HG03432 (cell line): ENCODE measurements around the gene MYO7B.

Source experiments
- ATAC-seq: cut with Tn5 transposase; IDR thresholded peaks from one replicate; pipeline ENCODE4 v1.9.1; 2021; ENCODE audit warnings: mild to moderate bottlenecking, moderate library complexity; ENCODE audit not compliant: unreplicated experiment

Gene MYO7B

GRCh38 chr2:127535422-127535901, at the start of gene MYO7B:
TSS of gene MYO7B (plus strand) at chr2:127535683. CDS start at chr2:127559723, 24,040 bp downstream.
- ATAC-seq = no peak

- no peak for ATAC-seq
These were observed 49.8 kb upstream of the MYO7B start for GRCh38 chr2:127485694-127486071.

DNA sequence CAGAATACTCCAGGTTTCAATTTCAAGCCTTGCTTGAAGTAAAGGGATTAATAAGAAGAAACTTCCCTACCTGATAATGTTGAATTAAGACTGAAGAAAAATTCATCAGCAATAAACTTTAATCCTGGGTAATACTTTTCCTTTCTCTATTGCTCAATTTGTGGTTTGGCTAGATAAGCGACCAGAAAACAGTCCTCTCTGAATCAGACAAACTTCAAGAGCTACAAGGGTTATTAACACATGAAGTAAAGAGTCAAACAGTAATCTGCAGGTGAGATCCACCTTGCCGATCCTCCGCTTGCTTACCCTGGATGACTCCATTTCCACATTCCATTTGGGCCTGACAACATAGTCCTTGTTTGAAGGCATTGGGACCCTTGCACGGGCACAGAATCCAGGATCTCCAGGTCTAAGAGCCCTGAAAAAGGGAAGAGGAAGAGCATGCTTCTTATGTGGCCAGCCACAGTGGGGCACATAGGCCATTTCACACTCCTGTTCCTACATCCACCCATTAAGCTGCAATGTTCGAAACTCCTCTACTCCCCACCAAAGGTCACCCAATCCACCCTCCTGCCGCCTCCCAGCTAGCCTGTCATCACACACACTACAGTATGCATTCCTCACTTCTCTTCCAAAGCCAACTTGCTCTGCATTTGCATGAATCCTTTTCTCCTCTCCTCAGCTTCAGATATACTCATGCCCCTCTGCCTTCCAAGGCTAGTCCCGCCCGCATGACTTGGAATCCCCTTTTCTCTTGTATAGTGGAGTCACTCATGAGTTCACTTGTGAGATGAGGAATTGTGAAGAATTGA, 49.0 kb upstream of the MYO7B start:
- ATAC-seq = no peak

- ATAC-seq = no peak
These were observed 45.2 kb upstream of the MYO7B start for GRCh38 chr2:127490283-127490682.

DNA sequence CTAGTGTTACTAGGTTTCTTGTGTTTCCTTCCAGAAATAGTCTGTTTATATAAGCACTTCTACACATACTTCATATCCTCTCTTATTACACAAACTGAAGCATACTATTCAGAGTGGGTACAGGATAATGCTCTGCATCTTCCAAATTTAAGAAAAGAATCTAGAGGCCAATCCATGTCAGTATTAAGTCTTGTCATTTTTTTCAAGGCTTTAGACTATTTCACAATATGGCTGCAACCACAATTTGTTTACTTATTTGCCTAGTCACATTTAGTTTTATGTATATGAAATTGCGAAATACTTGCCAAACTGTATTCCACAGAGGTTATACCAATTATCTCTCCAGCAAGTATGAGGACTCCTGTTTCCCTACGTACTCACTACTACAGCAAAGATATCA, 37.1 kb upstream of the MYO7B start:
- ATAC-seq = no peak

GRCh38 chr2:127503491-127503890, 32.0 kb upstream of the MYO7B start:
- ATAC-seq = no peak

- no peak for ATAC-seq
These were observed 30.7 kb upstream of the MYO7B start for GRCh38 chr2:127504552-127505430.

GRCh38 chr2:127506510-127506909, 29.0 kb upstream of the MYO7B start:
- no peak for ATAC-seq

DNA sequence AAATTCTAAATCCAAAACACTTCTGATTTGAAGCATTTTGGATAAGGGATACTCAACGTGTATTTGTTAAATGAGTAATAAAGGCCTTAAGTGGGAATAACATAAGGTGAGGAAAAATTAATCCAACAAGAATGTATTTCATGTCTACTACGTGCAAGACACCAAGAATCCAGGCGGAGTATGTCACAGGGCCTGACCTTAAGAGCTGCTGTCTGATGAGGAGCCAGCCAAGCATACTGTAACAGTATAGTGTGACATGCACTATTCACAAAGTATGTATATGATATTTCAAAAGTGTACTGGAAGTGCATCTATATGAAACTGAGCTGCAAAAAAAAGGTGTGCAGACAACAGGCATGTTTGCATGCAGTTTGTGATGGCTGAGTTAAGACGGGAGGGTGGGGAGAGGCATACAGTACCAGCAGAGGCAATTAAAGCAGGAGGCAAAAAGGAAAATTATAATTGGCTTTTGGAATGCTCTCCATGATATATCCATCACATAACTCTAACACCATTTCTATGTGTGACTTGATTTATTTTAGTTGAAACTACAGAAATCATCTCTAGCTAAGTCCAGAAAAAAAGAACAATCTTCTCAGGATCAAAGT, 27.4 kb upstream of the MYO7B start:
- no peak for ATAC-seq

- peak; percentile 76 for ATAC-seq
These were observed 26.9 kb upstream of the MYO7B start for GRCh38 chr2:127508631-127509034.

DNA sequence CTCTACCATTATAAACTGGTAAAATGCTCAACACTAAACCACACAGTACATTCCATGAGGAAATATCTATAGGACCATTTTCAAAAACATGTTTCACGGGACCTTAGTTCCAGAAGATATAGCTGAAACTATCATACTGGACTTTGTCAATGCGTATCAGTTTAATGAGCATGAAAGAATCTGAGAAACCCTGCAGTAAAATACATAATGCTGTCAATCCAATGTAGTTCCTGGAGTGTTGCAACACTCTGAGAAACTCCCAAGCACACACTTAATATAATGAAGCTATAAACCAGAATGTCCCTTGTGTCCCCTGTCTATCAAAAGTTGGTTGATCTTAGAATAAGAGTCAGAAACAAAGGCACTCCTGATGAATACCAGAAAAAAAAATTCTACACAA, 25.4 kb upstream of the MYO7B start:
- ATAC-seq = no peak

- no peak for ATAC-seq
These were observed 24.3 kb upstream of the MYO7B start for GRCh38 chr2:127511090-127511695.

DNA sequence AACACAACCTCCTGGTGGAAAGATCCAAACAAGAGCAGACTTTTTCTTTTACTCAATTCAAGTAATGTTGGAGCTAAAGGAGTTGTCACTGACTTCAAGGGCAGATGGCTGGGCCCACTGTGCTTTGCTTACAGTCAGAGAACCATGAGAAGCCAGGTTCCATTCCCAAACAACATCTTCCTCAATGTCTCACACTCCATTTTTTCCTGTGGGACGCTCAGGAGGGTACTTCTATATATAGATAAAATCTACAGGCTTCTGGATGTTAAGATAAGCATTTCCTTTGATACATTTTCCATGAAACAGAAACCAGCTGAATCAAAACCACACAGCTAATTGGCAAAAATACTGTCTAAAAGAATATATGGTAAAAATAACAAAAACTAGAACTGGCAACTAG, 23.6 kb upstream of the MYO7B start:
- ATAC-seq = no peak

GRCh38 chr2:127512362-127512761, 23.1 kb upstream of the MYO7B start:
- no peak for ATAC-seq

GRCh38 chr2:127514076-127514475, 21.4 kb upstream of the MYO7B start:
- ATAC-seq = no peak

- no peak for ATAC-seq
These were observed 21.0 kb upstream of the MYO7B start for GRCh38 chr2:127514485-127514884.

- ATAC-seq = no peak
These were observed 20.0 kb upstream of the MYO7B start for GRCh38 chr2:127515383-127515915.

GRCh38 chr2:127516041-127516762, 19.3 kb upstream of the MYO7B start:
- ATAC-seq = no peak

DNA sequence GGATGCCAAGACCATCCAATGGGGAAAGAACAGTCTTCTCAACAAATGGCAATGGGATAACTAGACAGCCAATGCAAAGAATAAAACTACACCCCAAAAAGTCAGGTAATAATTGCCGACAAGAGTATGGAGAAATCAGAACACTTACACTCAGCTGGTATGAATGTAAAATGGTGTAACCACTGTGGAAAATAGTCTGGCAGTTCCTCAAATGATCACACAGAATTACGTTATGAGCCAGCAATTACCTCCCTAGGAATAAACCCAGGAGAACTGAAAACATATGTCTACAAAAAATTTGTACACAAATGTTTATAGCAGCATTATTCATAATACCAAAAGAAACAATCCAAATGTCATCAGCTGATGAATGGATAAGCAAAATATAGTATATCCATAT, 18.0 kb upstream of the MYO7B start:
- ATAC-seq = no peak

DNA sequence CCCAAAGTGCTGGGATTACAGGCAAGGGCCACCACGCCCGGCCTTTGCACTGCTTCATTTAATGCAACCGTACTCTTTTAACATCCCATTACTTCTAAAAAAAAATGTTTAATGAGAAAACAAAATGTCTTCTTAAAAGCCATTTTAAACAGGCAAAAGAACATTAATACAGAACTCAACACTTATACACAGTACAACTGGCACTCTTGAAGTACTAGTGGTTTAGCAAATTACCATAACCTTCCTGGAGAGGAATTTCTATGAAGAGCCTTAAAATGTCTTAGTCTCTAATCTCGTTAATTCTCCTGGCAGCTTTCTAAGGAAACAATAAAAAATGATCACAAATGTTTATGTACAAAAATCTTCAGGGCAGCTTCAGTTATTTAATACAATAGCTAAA, 15.1 kb upstream of the MYO7B start:
- ATAC-seq = no peak
